Erythroblast (primary cell): Measurements from ENCODE around the gene PLBD2.

Experiments
- GATA1 ChIP-seq: IDR thresholded peaks from 2 replicates; pipeline ENCODE4 v1.6.1; 2011; ENCODE audit warnings: low read depth, mild to moderate bottlenecking, control low read depth, low read length, moderate library complexity
- POLR2A ChIP-seq: IDR thresholded peaks from 2 replicates; pipeline ENCODE4 v1.6.1; 2011; ENCODE audit warnings: mild to moderate bottlenecking, low read length

DNA sequence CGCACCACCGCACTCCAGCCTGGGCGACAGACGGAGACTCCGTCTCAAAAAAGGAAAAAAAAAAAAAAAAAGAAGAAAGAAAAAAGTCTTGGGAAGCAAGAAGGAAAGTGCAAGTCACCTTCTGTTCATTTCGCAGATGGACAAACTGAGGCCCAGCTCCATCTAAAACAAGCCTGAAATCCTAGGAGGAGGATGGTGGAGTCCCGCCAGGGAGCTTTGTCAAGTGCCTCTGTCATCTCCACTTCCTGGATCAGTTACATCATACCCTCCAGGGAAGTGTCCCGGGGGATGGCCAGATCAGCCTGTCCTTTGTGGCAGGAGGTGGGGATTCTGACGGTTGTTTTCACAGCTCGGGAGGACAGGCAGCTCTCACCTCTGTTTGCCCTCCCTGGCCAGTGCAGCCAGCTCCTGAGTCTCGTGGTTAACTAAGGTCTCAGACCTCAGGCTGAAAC lies 55.1 kb downstream of the PLBD2 start:
- no peak for TF ChIP-seq POLR2A
- no peak for TF ChIP-seq GATA1
